NT2/D1 (cell line): ENCODE measurements around the gene ADORA2A.

Source experiments
- SUZ12 ChIP-seq: IDR thresholded peaks from 2 replicates; pipeline ENCODE4 v1.6.1; 2011; ENCODE audit not compliant: insufficient read length, insufficient read depth; ENCODE audit errors: extremely low read depth
- YY1 ChIP-seq: IDR thresholded peaks from 2 replicates; pipeline ENCODE4 v1.6.1; 2011; ENCODE audit not compliant: insufficient read length, insufficient read depth
- ZNF274 ChIP-seq: IDR thresholded peaks from 2 replicates; pipeline ENCODE4 v1.6.1; 2011; ENCODE audit warnings: mild to moderate bottlenecking, low read depth, low read length

GRCh38 chr22:24416095-24416494, 11.3 kb upstream of the ADORA2A start:
- no peak for TF ChIP-seq ZNF274
- TF ChIP-seq YY1: no peak
- TF ChIP-seq SUZ12: no peak
